H9 (cell line): ENCODE data around the gene DCX. TPM values are rescaled to one million over a fixed set of nuclear protein-coding genes. Genes with fewer than 3 reads are reported as not detected.

Experiments used
- DNase-seq: peaks from one replicate; pipeline ENCODE4 v3.0.0-alpha.2; 2017
- H2AFZ ChIP-seq: one replicate; pipeline ENCODE4 v1.6.1; 2013; ENCODE audit warnings: mild to moderate bottlenecking, low read length, control low read depth, moderate library complexity
- H2AK5ac ChIP-seq: 2 replicates; pipeline ENCODE4 v1.6.1; 2013; ENCODE audit warnings: low read length, control low read depth, mixed read lengths; ENCODE audit not compliant: insufficient read length
- H2BK120ac ChIP-seq: one replicate; pipeline ENCODE4 v1.6.1; 2013; ENCODE audit warnings: low read depth, mild to moderate bottlenecking, low read length, control low read depth, inconsistent platforms; ENCODE audit not compliant: poor library complexity, severe bottlenecking
- H2BK12ac ChIP-seq: 2 replicates; pipeline ENCODE4 v1.6.1; 2013; ENCODE audit warnings: low read length, control low read depth, mixed read lengths, low read depth; ENCODE audit not compliant: insufficient read length
- H2BK15ac ChIP-seq: 2 replicates; pipeline ENCODE4 v1.6.1; 2013; ENCODE audit warnings: low read depth, low read length, control low read depth
- H2BK20ac ChIP-seq: one replicate; pipeline ENCODE4 v1.6.1; 2013; ENCODE audit warnings: low read depth, mild to moderate bottlenecking, low read length, control low read depth, inconsistent platforms; ENCODE audit not compliant: poor library complexity, severe bottlenecking
- H2BK5ac ChIP-seq: 2 replicates; pipeline ENCODE4 v1.6.1; 2013; ENCODE audit warnings: low read length, control low read depth, mixed read lengths; ENCODE audit not compliant: insufficient read length
- H3K14ac ChIP-seq: 2 replicates; pipeline ENCODE4 v1.6.1; 2013; ENCODE audit warnings: low read length, control low read depth; ENCODE audit not compliant: insufficient read depth
- H3K18ac ChIP-seq: 2 replicates; pipeline ENCODE4 v1.6.1; 2013; ENCODE audit warnings: low read depth, mild to moderate bottlenecking, mixed read lengths, low read length, control low read depth; ENCODE audit not compliant: insufficient read length
- H3K23ac ChIP-seq: 2 replicates; pipeline ENCODE4 v1.6.1; 2013; ENCODE audit warnings: low read length, control low read depth, mixed read lengths, low read depth; ENCODE audit not compliant: insufficient read length
- H3K23me2 ChIP-seq: 2 replicates; pipeline ENCODE4 v1.6.1; 2013; ENCODE audit warnings: low read depth, mild to moderate bottlenecking, mixed read lengths, low read length, control low read depth; ENCODE audit not compliant: insufficient read length, poor library complexity, severe bottlenecking
- H3K27ac ChIP-seq: 2 replicates; pipeline ENCODE4 v1.5.1; 2013; ENCODE audit warnings: low read length, control low read depth, mixed read lengths, low read depth; ENCODE audit not compliant: insufficient read length
- H3K27me3 ChIP-seq: 2 replicates; pipeline ENCODE4 v1.6.1; 2013; ENCODE audit warnings: low read length, control low read depth, inconsistent platforms; ENCODE audit not compliant: insufficient read depth
- H3K4ac ChIP-seq: 2 replicates; pipeline ENCODE4 v1.6.1; 2013; ENCODE audit warnings: low read depth, mild to moderate bottlenecking, control low read depth, inconsistent platforms, low read length, moderate library complexity
- H3K4me1 ChIP-seq: 2 replicates; pipeline ENCODE4 v1.6.1; 2013; ENCODE audit warnings: low read length, control low read depth, inconsistent platforms; ENCODE audit not compliant: insufficient read depth
- H3K4me2 ChIP-seq: 2 replicates; pipeline ENCODE4 v1.6.1; 2013; ENCODE audit warnings: low read length, control low read depth, mixed read lengths; ENCODE audit not compliant: insufficient read length, insufficient read depth
- H3K56ac ChIP-seq: 2 replicates; pipeline ENCODE4 v1.6.1; 2013; ENCODE audit warnings: low read depth, mild to moderate bottlenecking, mixed read lengths, low read length, control low read depth; ENCODE audit not compliant: insufficient read length
- H3K79me1 ChIP-seq: 2 replicates; pipeline ENCODE4 v1.6.1; 2013; ENCODE audit warnings: low read depth, mild to moderate bottlenecking, moderate library complexity, low read length, control low read depth, inconsistent platforms; ENCODE audit not compliant: insufficient read depth, poor library complexity, severe bottlenecking
- H3K79me2 ChIP-seq: 2 replicates; pipeline ENCODE4 v1.6.1; 2013; ENCODE audit warnings: low read length, control low read depth, inconsistent platforms; ENCODE audit not compliant: insufficient read depth
- H3K9ac ChIP-seq: 2 replicates; pipeline ENCODE4 v1.6.1; 2013; ENCODE audit warnings: low read length, control low read depth, mixed read lengths; ENCODE audit not compliant: insufficient read length; ENCODE audit errors: extremely low read depth
- H3K9me3 ChIP-seq: one replicate; pipeline ENCODE4 v1.6.1; 2013; ENCODE audit warnings: low read depth, low read length, inconsistent platforms; ENCODE audit not compliant: control insufficient read depth
- H3T11ph ChIP-seq: one replicate; pipeline ENCODE4 v1.6.1; 2013; ENCODE audit warnings: mild to moderate bottlenecking, low read length, control low read depth, inconsistent platforms
- H4K20me1 ChIP-seq: one replicate; pipeline ENCODE4 v1.6.1; 2013; ENCODE audit not compliant: control insufficient read depth, insufficient read length, insufficient read depth
- H4K5ac ChIP-seq: 2 replicates; pipeline ENCODE4 v1.6.1; 2013; ENCODE audit warnings: low read depth, mild to moderate bottlenecking, mixed read lengths, low read length, control low read depth; ENCODE audit not compliant: insufficient read length
- H4K8ac ChIP-seq: replicated peaks from 2 replicates; pipeline ENCODE4 v1.6.1; 2013; ENCODE audit warnings: low read length, control low read depth, mixed read lengths, low read depth; ENCODE audit not compliant: insufficient read length
- H4K91ac ChIP-seq: 2 replicates; pipeline ENCODE4 v1.6.1; 2013; ENCODE audit warnings: low read depth, mild to moderate bottlenecking, moderate library complexity, mixed read lengths, low read length, control low read depth; ENCODE audit not compliant: insufficient read length
- H3K27ac Mint-ChIP-seq, 3 experiments: 2 replicates in 2 of 3; 3 replicates in 1 of 3; pipeline ENCODE4 v1.8.0; 2020 to 2021; ENCODE audit warnings: mixed read lengths in 3 of 3, mild to moderate bottlenecking in 1 of 3, moderate library complexity in 1 of 3
- H3K27me3 Mint-ChIP-seq: 2 replicates; pipeline ENCODE4 v1.8.0; 2021; ENCODE audit warnings: low read depth, mild to moderate bottlenecking, moderate library complexity, mixed read lengths
- H3K36me3 Mint-ChIP-seq, 3 experiments: 2 replicates in 2 of 3; 3 replicates in 1 of 3; pipeline ENCODE4 v1.8.0; 2020 to 2021; ENCODE audit warnings: low read depth in 3 of 3, mixed read lengths in 3 of 3; ENCODE audit not compliant: insufficient read depth in 1 of 3
- H3K4me1 Mint-ChIP-seq, 2 experiments: 2 replicates each; pipeline ENCODE4 v1.8.0; 2020; ENCODE audit warnings: mixed read lengths in 2 of 2
- H3K4me3 Mint-ChIP-seq, 2 experiments: 2 replicates in 1 of 2; 3 replicates in 1 of 2; pipeline ENCODE4 v1.8.0; 2020 to 2021; ENCODE audit warnings: mild to moderate bottlenecking in 2 of 2, mixed read lengths in 2 of 2, moderate library complexity in 1 of 2
- H3K9me3 Mint-ChIP-seq, 2 experiments: 2 replicates in 1 of 2; 3 replicates in 1 of 2; pipeline ENCODE4 v1.8.0; 2020; ENCODE audit warnings: mild to moderate bottlenecking in 2 of 2, mixed read lengths in 2 of 2, moderate library complexity in 1 of 2
- WGBS: extraction: QIAGEN DNeasy Blood & Tissue Kit; methylation state at CpG from one replicate; pipeline ENCODE4 v1.1.7; 2013; ENCODE audit warnings: missing lambda C conversion rate, low lambda C conversion rate, mixed read lengths; ENCODE audit not compliant: insufficient read length; ENCODE audit errors: extremely low coverage; 5-methylcytosine and 5-hydroxymethylcytosine counted together
- total RNA-seq: library from RNA; stranded (reverse); gene quantifications from 2 replicates; pipeline ENCODE4 v1.2.1, GENCODE V29; 2021
- TF ChIP-seq, protein P1 (sequence below): fragments of 200-600 bp; sonication (generic); conservative IDR thresholded peaks from 3 replicates; pipeline ENCODE4 v1.8.0; 2021; ENCODE audit warnings: antibody characterized with exemption, mild to moderate bottlenecking

The DCX gene
- total RNA-seq, 1 experiment from 2014 or later: 2.0 TPM

DNA sequence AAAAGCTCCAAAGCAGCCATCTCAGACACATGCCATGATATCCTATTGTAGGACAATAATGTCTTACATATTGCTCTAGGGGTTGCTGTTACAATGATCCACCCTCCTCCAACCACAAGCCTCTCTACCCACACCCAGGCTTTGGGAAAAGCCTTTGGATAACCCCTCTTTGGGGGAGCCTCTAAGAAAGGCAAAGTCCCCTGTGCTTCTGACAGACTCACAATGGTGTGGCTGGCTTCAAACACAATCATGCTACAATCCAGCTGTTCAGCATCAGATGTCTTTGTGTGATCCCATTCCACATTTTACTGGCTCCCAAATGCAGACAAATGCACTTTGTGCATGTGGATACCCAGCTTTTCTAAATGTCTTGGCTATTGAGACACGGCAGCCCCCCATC is 75.9 kb downstream of the DCX start:
- Histone ChIP-seq H2BK20ac (no peak overlapping the region), H3K23me2 (no peaks in the 10 kb centered on the region), H2BK15ac (no peak overlapping the region), H3K23ac (no peak overlapping the region), H3K4me2 (no peak overlapping the region), H3K79me1 (no peaks in the 10 kb centered on the region), H2BK5ac (no peak overlapping the region), H3K14ac (no peak overlapping the region), H3K18ac (no peak overlapping the region), H3K9me3 (no peaks in the 10 kb centered on the region), H2AFZ (no peak overlapping the region), H4K20me1 (no peaks in the 10 kb centered on the region), H4K8ac (no peak overlapping the region), H4K91ac (no peak overlapping the region), H2BK12ac (no peak overlapping the region), H4K5ac (no peak overlapping the region), H3K56ac (no peak overlapping the region), H3T11ph (no peak overlapping the region), H3K9ac (no peak overlapping the region), H2AK5ac (no peak overlapping the region), H3K4me1 (no peaks in the 10 kb centered on the region), H3K79me2 (no peaks in the 10 kb centered on the region), H3K27ac (no peak overlapping the region), H2BK120ac (no peak overlapping the region), H3K4ac (no peak overlapping the region), H3K27me3 (no peaks in the 10 kb centered on the region)
- WGBS: no CpG with 5 or more reads among the region's 1 CpG
- H3K27me3 Mint-ChIP-seq: peaks cover 9% of the 10 kb centered on the region
- DNase-seq: no peak
- peaks cover 0 to 3% of the 10 kb centered on the region in 2 experiments; a peak in 2 of 4 replicates for H3K4me1 Mint-ChIP-seq
- TF ChIP-seq, protein P1, sequence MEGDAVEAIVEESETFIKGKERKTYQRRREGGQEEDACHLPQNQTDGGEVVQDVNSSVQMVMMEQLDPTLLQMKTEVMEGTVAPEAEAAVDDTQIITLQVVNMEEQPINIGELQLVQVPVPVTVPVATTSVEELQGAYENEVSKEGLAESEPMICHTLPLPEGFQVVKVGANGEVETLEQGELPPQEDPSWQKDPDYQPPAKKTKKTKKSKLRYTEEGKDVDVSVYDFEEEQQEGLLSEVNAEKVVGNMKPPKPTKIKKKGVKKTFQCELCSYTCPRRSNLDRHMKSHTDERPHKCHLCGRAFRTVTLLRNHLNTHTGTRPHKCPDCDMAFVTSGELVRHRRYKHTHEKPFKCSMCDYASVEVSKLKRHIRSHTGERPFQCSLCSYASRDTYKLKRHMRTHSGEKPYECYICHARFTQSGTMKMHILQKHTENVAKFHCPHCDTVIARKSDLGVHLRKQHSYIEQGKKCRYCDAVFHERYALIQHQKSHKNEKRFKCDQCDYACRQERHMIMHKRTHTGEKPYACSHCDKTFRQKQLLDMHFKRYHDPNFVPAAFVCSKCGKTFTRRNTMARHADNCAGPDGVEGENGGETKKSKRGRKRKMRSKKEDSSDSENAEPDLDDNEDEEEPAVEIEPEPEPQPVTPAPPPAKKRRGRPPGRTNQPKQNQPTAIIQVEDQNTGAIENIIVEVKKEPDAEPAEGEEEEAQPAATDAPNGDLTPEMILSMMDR: no peak
- H3K4me3 Mint-ChIP-seq: no peak overlapping the region
- no peaks in the 10 kb centered on the region for H3K36me3 Mint-ChIP-seq
- peaks cover 0 to 3% of the 10 kb centered on the region in 2 experiments; a peak in 1 of 5 replicates for H3K9me3 Mint-ChIP-seq
- H3K27ac Mint-ChIP-seq: no peak overlapping the region
